Measurements from ENCODE around the gene CCDC71L. TPM values are rescaled to one million over a fixed set of nuclear protein-coding genes. Genes with fewer than 3 reads are reported as not detected.

CCDC71L gene
- total and polyA plus RNA-seq, 2 donors (not counting 1 experiment from before 2014, with no cell fraction given), result 20.3 to 39.1 TPM

DNA sequence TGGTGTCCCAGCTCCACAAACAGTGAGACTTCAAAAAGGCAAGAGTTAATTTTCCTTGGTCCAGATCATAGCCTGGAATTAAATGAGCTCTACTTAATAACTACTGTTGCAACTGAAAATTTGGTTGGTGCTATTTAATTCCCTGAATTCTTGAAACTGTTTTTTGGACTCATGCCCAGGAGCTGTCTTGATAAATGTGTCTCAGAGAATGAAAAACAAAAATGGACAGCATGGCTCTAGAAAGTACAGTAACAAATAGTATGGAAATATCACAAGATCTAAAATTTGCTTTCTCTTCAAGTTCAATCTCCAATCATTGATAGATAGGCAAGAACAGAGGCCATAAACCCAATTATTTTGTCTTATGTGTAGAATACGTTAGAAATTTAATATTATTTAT lies 42.5 kb downstream of the CCDC71L start:
- H2AFZ ChIP-seq (ENCODE audit: low read length), result no peak overlapping the region
- peaks cover 17% of the 10 kb centered on the region for H3K4me1 ChIP-seq (ENCODE audit: control insufficient read depth, extremely low read depth, insufficient read depth, low read length)
- no peaks in the 10 kb centered on the region for H3K36me3 ChIP-seq (ENCODE audit: control insufficient read depth, insufficient read depth, low read length)
- H3K4me2 ChIP-seq (ENCODE audit: extremely low read depth, insufficient read depth, low read length), result no peak overlapping the region
- no peak overlapping the region for H3K4me3 ChIP-seq (replicated peaks in 1 of 4; ENCODE audit: control extremely low read depth in 1 of 4, insufficient read depth in 1 of 4, low read depth in 3 of 4, low read length in 4 of 4)
- H3K79me2 ChIP-seq (ENCODE audit: control insufficient read depth, insufficient read depth, low read length), result no peaks in the 10 kb centered on the region
- no peak for TF ChIP-seq EZH2 (IDR thresholded peaks at IDR 0.05; ENCODE audit: low read length, missing control alignments)
- TF ChIP-seq, protein P1, sequence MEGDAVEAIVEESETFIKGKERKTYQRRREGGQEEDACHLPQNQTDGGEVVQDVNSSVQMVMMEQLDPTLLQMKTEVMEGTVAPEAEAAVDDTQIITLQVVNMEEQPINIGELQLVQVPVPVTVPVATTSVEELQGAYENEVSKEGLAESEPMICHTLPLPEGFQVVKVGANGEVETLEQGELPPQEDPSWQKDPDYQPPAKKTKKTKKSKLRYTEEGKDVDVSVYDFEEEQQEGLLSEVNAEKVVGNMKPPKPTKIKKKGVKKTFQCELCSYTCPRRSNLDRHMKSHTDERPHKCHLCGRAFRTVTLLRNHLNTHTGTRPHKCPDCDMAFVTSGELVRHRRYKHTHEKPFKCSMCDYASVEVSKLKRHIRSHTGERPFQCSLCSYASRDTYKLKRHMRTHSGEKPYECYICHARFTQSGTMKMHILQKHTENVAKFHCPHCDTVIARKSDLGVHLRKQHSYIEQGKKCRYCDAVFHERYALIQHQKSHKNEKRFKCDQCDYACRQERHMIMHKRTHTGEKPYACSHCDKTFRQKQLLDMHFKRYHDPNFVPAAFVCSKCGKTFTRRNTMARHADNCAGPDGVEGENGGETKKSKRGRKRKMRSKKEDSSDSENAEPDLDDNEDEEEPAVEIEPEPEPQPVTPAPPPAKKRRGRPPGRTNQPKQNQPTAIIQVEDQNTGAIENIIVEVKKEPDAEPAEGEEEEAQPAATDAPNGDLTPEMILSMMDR (conservative IDR thresholded peaks at IDR 0.05 in 1 of 2, IDR thresholded peaks at IDR 0.05 in 1 of 2; ENCODE audit: low read depth in 1 of 2, low read length in 2 of 2), result no peak
- H3K27me3 ChIP-seq (ENCODE audit: control insufficient read depth, insufficient read depth, low read length), result no peaks in the 10 kb centered on the region
- H3K9ac ChIP-seq (ENCODE audit: insufficient read depth, low read length), result no peak overlapping the region
- H3K27ac ChIP-seq (ENCODE audit: insufficient read depth, low read length), result no peak overlapping the region
- H4K20me1 ChIP-seq (ENCODE audit: control insufficient read depth, extremely low read depth, insufficient read depth, low read length), result no peaks in the 10 kb centered on the region
- DNase-seq (ENCODE audit: low read depth in 2 of 2), result peak; percentile 70 to 75
- no peaks in the 10 kb centered on the region for H3K9me3 ChIP-seq (ENCODE audit: control insufficient read depth, insufficient read depth, low read depth, low read length)

DNA sequence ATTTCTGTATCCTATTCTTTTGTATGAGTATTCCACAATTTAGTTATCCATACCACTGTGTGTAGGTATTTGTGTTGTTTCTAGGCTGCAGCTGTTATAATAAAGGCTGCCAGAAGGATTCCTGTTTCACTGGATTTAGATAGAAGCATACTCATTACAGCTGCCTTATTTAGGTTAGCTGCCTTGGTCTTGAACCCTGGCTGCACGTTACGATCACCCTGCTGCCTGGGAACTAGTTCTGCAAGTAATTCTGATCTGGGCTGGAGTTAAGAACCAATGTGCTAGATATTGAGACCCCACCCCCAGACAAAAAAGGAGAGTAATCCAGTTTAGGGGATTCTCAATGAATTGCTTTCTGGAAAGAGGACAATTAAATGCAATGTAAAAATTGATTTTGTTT lies 43.1 kb downstream of the CCDC71L start:
- H3K27me3 ChIP-seq (ENCODE audit: control insufficient read depth, insufficient read depth, low read length), result no peaks in the 10 kb centered on the region
- DNase-seq (ENCODE audit: low read depth in 2 of 2), result no peak
- H2AFZ ChIP-seq (ENCODE audit: low read length), result no peak overlapping the region
- no peaks in the 10 kb centered on the region for H3K9me3 ChIP-seq (ENCODE audit: control insufficient read depth, insufficient read depth, low read depth, low read length)
- no peak overlapping the region for H3K4me3 ChIP-seq (replicated peaks in 1 of 4; ENCODE audit: control extremely low read depth in 1 of 4, insufficient read depth in 1 of 4, low read depth in 3 of 4, low read length in 4 of 4)
- H4K20me1 ChIP-seq (ENCODE audit: control insufficient read depth, extremely low read depth, insufficient read depth, low read length), result no peaks in the 10 kb centered on the region
- no peaks in the 10 kb centered on the region for H3K79me2 ChIP-seq (ENCODE audit: control insufficient read depth, insufficient read depth, low read length)
- H3K27ac ChIP-seq (ENCODE audit: insufficient read depth, low read length), result no peak overlapping the region
- TF ChIP-seq EZH2 (IDR thresholded peaks at IDR 0.05; ENCODE audit: low read length, missing control alignments), result no peak
- TF ChIP-seq, protein P1 (conservative IDR thresholded peaks at IDR 0.05 in 1 of 2, IDR thresholded peaks at IDR 0.05 in 1 of 2; ENCODE audit: low read depth in 1 of 2, low read length in 2 of 2), result no peak
- H3K9ac ChIP-seq (ENCODE audit: insufficient read depth, low read length), result no peak overlapping the region
- H3K4me1 ChIP-seq (ENCODE audit: control insufficient read depth, extremely low read depth, insufficient read depth, low read length), result peaks cover 20% of the 10 kb centered on the region
- H3K36me3 ChIP-seq (ENCODE audit: control insufficient read depth, insufficient read depth, low read length), result no peaks in the 10 kb centered on the region
- no peak overlapping the region for H3K4me2 ChIP-seq (ENCODE audit: extremely low read depth, insufficient read depth, low read length)

- Histone ChIP-seq H3K27ac (ENCODE audit: insufficient read depth, low read length) (no peak overlapping the region), H3K9me3 (ENCODE audit: control insufficient read depth, insufficient read depth, low read depth, low read length) (no peaks in the 10 kb centered on the region), H3K4me3 (replicated peaks in 1 of 4; ENCODE audit: control extremely low read depth in 1 of 4, insufficient read depth in 1 of 4, low read depth in 3 of 4, low read length in 4 of 4) (no peak overlapping the region), H3K4me1 (ENCODE audit: control insufficient read depth, extremely low read depth, insufficient read depth, low read length) (peaks cover 20% of the 10 kb centered on the region), H3K36me3 (ENCODE audit: control insufficient read depth, insufficient read depth, low read length) (no peaks in the 10 kb centered on the region), H2AFZ (ENCODE audit: low read length) (no peak overlapping the region), H3K4me2 (ENCODE audit: extremely low read depth, insufficient read depth, low read length) (no peak overlapping the region), H3K27me3 (ENCODE audit: control insufficient read depth, insufficient read depth, low read length) (no peaks in the 10 kb centered on the region), H3K79me2 (ENCODE audit: control insufficient read depth, insufficient read depth, low read length) (no peaks in the 10 kb centered on the region), H4K20me1 (ENCODE audit: control insufficient read depth, extremely low read depth, insufficient read depth, low read length) (no peaks in the 10 kb centered on the region), H3K9ac (ENCODE audit: insufficient read depth, low read length) (no peak overlapping the region)
- no peak for DNase-seq (ENCODE audit: low read depth in 2 of 2)
- TF ChIP-seq EZH2 (IDR thresholded peaks at IDR 0.05; ENCODE audit: low read length, missing control alignments), result no peak
- TF ChIP-seq, protein P1 (conservative IDR thresholded peaks at IDR 0.05 in 1 of 2, IDR thresholded peaks at IDR 0.05 in 1 of 2; ENCODE audit: low read depth in 1 of 2, low read length in 2 of 2), result no peak
Measured at GRCh38 chr7:106616708-106617051, 44.3 kb downstream of the CCDC71L start.
